AG04450 (cell line): ENCODE data around the gene TRAF6. TPM values are rescaled to one million over a fixed set of nuclear protein-coding genes. Genes with fewer than 3 reads are reported as not detected.
A peak's percentile ranks its signal among the peaks of the same experiment; 100 is the strongest.

Experiments used
- CTCF ChIA-PET: fragments of 300-600, 350-600 bp; formaldehyde crosslinking; extraction: SDS; loops from one replicate; lab custom pipeline; 2022; ENCODE audit warnings: antibody characterized with exemption, inconsistent platforms; lab: Charles Lee
- POLR2A ChIA-PET: fragments of 350-600 bp; formaldehyde crosslinking; extraction: SDS; loops from one replicate; lab custom pipeline; 2021; ENCODE audit warnings: antibody characterized with exemption, inconsistent platforms; lab: Yijun Ruan, JAX
- DNase-seq: peaks from one replicate; pipeline ENCODE4 v3.0.0-alpha.2; 2011; ENCODE audit warnings: low read depth, low spot score
- H3K27ac ChIP-seq: one replicate; pipeline ENCODE4 v1.5.1; 2012; ENCODE audit warnings: low read depth, low read length, control low read depth
- H3K27me3 ChIP-seq: one replicate; pipeline ENCODE4 v1.6.0; 2012; ENCODE audit warnings: low read length; ENCODE audit not compliant: control insufficient read depth, insufficient read depth
- H3K4me3 ChIP-seq: 2 replicates; pipeline ENCODE4 v1.5.1; 2011; ENCODE audit warnings: mild to moderate bottlenecking, low read depth, low read length, control low read depth
- H3K9me3 ChIP-seq: 2 replicates; pipeline ENCODE4 v1.5.1; 2012; ENCODE audit warnings: low read length; ENCODE audit not compliant: control insufficient read depth, insufficient read depth
- CTCF ChIP-seq: IDR thresholded peaks from 2 replicates; pipeline ENCODE4 v1.5.1; 2011; ENCODE audit warnings: low read depth, low read length, control low read depth, inconsistent platforms
- polyA plus RNA-seq: library from polyadenylated mRNA; depleted of rRNA; stranded (reverse); fragments of >200 nt; gene quantifications from 2 replicates; pipeline ENCODE4 v1.2.3, GENCODE V29; 2011

Gene TRAF6
- polyA plus RNA-seq, 1 experiment, result 10.0 TPM

GRCh38 chr11:36452236-36452940 is 57.7 kb downstream of the TRAF6 start:
- no peak for DNase-seq
- Histone ChIP-seq H3K4me3 (no peak overlapping the region), H3K27me3 (no peaks in the 10 kb centered on the region), H3K27ac (peak overlapping the region; percentile 39), H3K9me3 (no peaks in the 10 kb centered on the region; the same call in 1 of the 2 replicates)
- ChIA-PET POLR2A (interaction anchor here (0.8 to 1.9 kb wide), 4 partner anchors 21 to 76 kb away, joined by 3 to 11 read pairs (median 6); no protein-coding TSS in a partner anchor), CTCF (interaction anchor here (0.5 to 2.6 kb wide), 5 partner anchors 12 to 50 kb away, joined by 3 to 19 read pairs (median 4); no protein-coding TSS in a partner anchor)
- no peak for TF ChIP-seq CTCF

DNA sequence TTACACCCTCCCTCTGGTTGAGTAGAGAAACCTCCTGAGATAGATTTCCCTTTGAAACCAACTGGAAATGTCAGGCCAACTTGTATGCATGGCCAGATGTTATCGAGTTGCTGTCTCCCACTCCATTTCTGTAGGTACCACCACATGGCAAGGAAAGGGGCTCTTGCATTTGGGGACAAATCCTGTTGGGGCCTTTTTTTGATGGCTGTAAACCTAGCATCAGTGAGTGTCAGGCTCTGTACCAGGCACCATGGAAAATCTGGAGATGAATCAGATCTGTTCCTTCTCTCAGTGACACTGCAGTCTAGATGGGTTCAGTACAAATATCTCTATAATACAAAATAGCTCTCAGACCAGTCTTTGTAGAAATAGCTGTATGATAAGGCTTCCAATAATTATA is 58.4 kb downstream of the TRAF6 start:
- no peak for TF ChIP-seq CTCF
- Histone ChIP-seq H3K9me3 (no peaks in the 10 kb centered on the region; the same call in 1 of the 2 replicates), H3K27ac (no peak overlapping the region), H3K4me3 (no peak overlapping the region), H3K27me3 (no peaks in the 10 kb centered on the region)
- ChIA-PET POLR2A (interaction anchor here (1.5 to 1.9 kb wide), 2 partner anchors 20 to 31 kb away, joined by 9 to 11 read pairs; no protein-coding TSS in a partner anchor), CTCF (interaction anchor here (0.5 to 2.6 kb wide), 4 partner anchors 11 to 51 kb away, joined by 3 to 19 read pairs (median 4); no protein-coding TSS in a partner anchor)
- no peak for DNase-seq

DNA sequence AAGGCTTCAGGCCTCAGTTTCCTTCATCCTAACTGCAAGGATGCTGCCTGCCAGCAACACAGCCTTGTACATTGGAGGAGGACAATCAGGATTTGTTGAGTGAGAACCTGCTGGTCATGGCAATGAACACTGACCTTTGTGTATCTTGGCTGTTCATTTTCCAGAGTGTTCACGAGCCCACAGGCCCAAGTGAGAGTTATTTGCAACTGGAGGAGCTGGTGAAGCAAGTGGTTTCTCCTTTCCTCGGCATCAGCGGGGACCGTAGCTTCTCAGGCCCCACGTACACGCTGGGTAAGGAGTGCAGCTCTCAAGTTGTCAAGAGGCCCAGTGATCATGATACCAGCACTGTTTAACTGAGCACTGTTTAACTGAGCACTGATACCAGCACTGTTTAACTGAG is 59.0 kb downstream of the TRAF6 start:
- no peaks in the 10 kb centered on the region for H3K27me3 ChIP-seq
- DNase-seq, result no peak
- H3K9me3 ChIP-seq, result no peaks in the 10 kb centered on the region; the same call in 1 of the 2 replicates
- no peak overlapping the region for H3K27ac ChIP-seq
- CTCF ChIA-PET, result interaction anchor here (1.6 kb wide), 1 partner anchor 17 kb away, joined by 5 read pairs; no protein-coding TSS in a partner anchor
- TF ChIP-seq CTCF, result no peak
- POLR2A ChIA-PET, result no interaction called here
- no peak overlapping the region for H3K4me3 ChIP-seq

DNA sequence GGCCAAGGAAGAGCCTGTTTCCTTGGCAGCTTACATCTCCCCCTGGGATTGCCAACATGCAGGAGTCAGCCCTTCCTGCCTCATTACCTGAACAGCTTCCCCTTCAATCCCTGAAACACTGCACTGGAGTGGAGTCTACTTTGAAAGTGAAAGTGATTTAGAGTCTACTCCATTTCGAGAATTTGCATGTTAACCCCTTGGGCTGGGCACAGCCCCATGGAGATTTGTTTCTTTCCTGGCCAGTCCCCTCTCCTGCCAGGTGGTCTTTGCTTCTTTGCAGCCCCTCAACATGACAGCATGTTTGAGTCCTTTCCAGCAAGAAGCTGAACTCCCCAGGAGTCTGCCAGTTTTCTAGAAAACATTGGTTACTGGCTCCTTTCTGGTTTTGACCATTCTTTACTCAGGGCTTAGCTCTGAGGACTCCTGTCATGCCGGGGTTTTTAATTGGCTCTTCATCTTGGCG is 59.9 kb downstream of the TRAF6 start:
- Histone ChIP-seq H3K27me3 (no peaks in the 10 kb centered on the region), H3K9me3 (no peaks in the 10 kb centered on the region; the same call in 1 of the 2 replicates), H3K27ac (no peak overlapping the region), H3K4me3 (peak overlapping the region; percentile 35; the same call in 1 of the 2 replicates)
- POLR2A ChIA-PET, result interaction anchor here (0.9 kb wide), 1 partner anchor 18 kb away, joined by 3 read pairs; no protein-coding TSS in a partner anchor
- TF ChIP-seq CTCF, result no peak
- DNase-seq, result no peak
- CTCF ChIA-PET, result interaction anchor here (1.0 to 1.6 kb wide), 3 partner anchors 18 to 29 kb away, joined by 3 to 5 read pairs (median 3); no protein-coding TSS in a partner anchor
